Activated CD4-positive, alpha-beta T cell treated with anti-CD3 and anti-CD28 coated beads for 36 hours (primary cell): ENCODE results near the gene TAS2R4. TPM values are rescaled to one million over a fixed set of nuclear protein-coding genes. Genes with fewer than 3 reads are reported as not detected.
"Not testable (repeated sequence)": the region's sequence is repeated elsewhere in the genome, so short reads cannot be mapped to it uniquely, and the experiment has no call there.

Experiments used
- ATAC-seq: fragments of 200-7000 bp; cut with Tn5 transposase; one replicate; pipeline ENCODE4 v1.10.0; 2021; ENCODE audit warnings: mild to moderate bottlenecking, moderate library complexity
- CTCF ChIA-PET: fragments of 350-600 bp; sonication (Branson Sonifier 250); formaldehyde crosslinking; loops from one replicate; lab custom pipeline; 2021; ENCODE audit warnings: antibody characterized with exemption; lab: Charles Lee
- POLR2A ChIA-PET: fragments of 350-600 bp; sonication (Branson Sonifier 250); formaldehyde crosslinking; loops from one replicate; lab custom pipeline; 2021; ENCODE audit warnings: antibody characterized with exemption, inconsistent platforms; lab: Charles Lee
- DNase-seq: peaks from one replicate; pipeline ENCODE4 v3.0.0-alpha.2; 2020
- H3K27ac Mint-ChIP-seq: one replicate; pipeline ENCODE4 v1.8.0; 2021; ENCODE audit warnings: mixed read lengths
- H3K27me3 Mint-ChIP-seq: one replicate; pipeline ENCODE4 v1.8.0; 2021; ENCODE audit warnings: mixed read lengths
- H3K36me3 Mint-ChIP-seq: one replicate; pipeline ENCODE4 v1.8.0; 2021; ENCODE audit warnings: low read depth, mixed read lengths
- H3K4me1 Mint-ChIP-seq: one replicate; pipeline ENCODE4 v1.8.0; 2021; ENCODE audit warnings: mixed read lengths
- H3K4me3 Mint-ChIP-seq: one replicate; pipeline ENCODE4 v1.8.0; 2021; ENCODE audit warnings: mild to moderate bottlenecking, moderate library complexity, mixed read lengths
- H3K9me3 Mint-ChIP-seq: one replicate; pipeline ENCODE4 v1.8.0; 2021; ENCODE audit warnings: low read depth, mixed read lengths
- intact Hi-C, 2 experiments: fragments of 100-400 bp; cut with DNase I in 1 of 2; cut with micrococcal nuclease in 1 of 2; formaldehyde crosslinking; loops; one replicate each; pipeline versions ENCODE4 v1.14.2 to v1.15.1; 2022 to 2024; cut with DNase I, micrococcal nuclease
- total RNA-seq, 2 experiments: library from RNA; stranded (reverse); gene quantifications; one replicate each; pipeline ENCODE4 v1.2.3, GENCODE V29; 2021

The TAS2R4 gene
- total RNA-seq, 2 experiments from 2014 or later: 0.60 to 0.62 TPM

DNA sequence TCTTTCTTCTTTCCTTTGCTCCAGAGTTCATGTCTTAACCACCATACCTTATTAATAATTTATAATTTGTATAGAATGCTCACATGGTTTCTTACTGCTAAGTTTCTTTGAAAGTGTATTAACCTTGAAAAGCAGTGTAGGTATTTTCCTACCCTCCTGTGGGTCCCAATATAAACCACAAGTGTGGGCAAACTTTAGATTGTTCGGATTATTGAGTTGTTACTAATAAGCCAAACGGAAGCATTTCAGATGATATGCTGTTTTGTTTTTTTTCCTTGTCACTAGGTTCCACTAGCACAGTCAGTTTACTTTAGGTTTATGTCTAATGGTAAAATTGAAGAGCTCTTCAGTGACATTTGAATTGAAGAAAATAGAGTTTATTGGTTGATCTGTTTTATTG is 28.1 kb upstream of the TAS2R4 start:
- DNase-seq (no peak), ATAC-seq (no peak)
- H3K4me1 Mint-ChIP-seq: peaks cover 3% of the 10 kb centered on the region
- intact Hi-C loops: no loop called here
- no peak overlapping the region for H3K27ac Mint-ChIP-seq
- no peaks in the 10 kb centered on the region for H3K27me3 Mint-ChIP-seq
- ChIA-PET POLR2A (interaction anchor here (0.6 kb wide), 1 partner anchor 258 kb away, joined by 4 read pairs; no protein-coding TSS in a partner anchor), CTCF (interaction anchor here (1.0 kb wide), 1 partner anchor 38 kb away, joined by 3 read pairs; no protein-coding TSS in a partner anchor)
- peaks cover 19% of the 10 kb centered on the region for H3K9me3 Mint-ChIP-seq
- peaks cover 71% of the 10 kb centered on the region for H3K36me3 Mint-ChIP-seq
- no peak overlapping the region for H3K4me3 Mint-ChIP-seq

DNA sequence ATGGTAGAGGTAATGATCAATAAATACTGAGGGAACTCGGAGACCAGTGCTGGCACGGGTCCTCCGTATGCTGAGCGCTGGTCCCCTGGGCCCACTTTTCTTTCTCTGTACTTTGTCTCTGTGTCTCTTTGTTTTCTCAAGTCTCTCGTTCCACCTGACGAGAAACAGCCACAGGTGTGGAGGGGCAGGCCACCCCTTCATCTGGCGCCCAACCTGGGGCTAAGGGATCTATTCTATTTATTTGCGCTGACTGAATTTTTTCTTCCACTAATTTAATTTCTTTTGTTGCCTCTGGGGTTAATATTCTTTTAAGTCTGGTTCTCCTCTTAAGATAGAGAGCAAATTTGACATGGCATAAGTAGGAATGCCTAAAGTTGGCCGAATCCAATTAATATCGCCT is 24.6 kb upstream of the TAS2R4 start:
- peaks cover 19% of the 10 kb centered on the region for H3K9me3 Mint-ChIP-seq
- peaks cover 68% of the 10 kb centered on the region for H3K36me3 Mint-ChIP-seq
- H3K27me3 Mint-ChIP-seq, ATAC-seq, intact Hi-C loops, H3K4me1 Mint-ChIP-seq, POLR2A ChIA-PET, H3K27ac Mint-ChIP-seq, H3K4me3 Mint-ChIP-seq: not testable (repeated sequence)
- DNase-seq: peak; percentile 11
- CTCF ChIA-PET: interaction anchor here (0.5 to 0.7 kb wide), 2 partner anchors 42 to 82 kb away, joined by 3 to 6 read pairs; no protein-coding TSS in a partner anchor

DNA sequence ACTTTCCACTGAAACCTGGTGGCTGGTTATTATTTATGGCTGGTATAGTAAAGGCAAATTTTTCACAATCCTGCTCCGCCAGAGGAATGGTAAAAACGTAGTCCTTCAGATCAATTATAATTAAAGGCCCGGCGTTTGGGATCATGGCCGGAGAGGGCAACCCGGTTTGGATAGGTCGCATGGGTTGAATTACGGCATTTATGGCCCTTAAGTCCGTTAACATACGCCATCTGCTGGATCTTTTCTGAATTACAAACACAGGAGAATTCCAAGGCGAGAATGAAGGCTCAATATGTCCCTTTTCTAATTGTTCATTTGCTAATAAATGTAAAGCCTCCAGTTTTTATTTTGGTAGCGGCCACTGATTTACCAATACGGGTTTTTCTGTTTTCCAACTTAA is 23.8 kb upstream of the TAS2R4 start:
- ATAC-seq (no peak), DNase-seq (no peak)
- POLR2A ChIA-PET: no interaction called here
- Mint-ChIP-seq H3K4me1 (no peaks in the 10 kb centered on the region), H3K27ac (no peak overlapping the region), H3K9me3 (peaks cover 19% of the 10 kb centered on the region), H3K4me3 (no peak overlapping the region), H3K27me3 (no peaks in the 10 kb centered on the region), H3K36me3 (peaks cover 74% of the 10 kb centered on the region)
- CTCF ChIA-PET: interaction anchor here (0.7 kb wide), 1 partner anchor 83 kb away, joined by 3 read pairs; no protein-coding TSS in a partner anchor
- intact Hi-C loops: no loop called here

DNA sequence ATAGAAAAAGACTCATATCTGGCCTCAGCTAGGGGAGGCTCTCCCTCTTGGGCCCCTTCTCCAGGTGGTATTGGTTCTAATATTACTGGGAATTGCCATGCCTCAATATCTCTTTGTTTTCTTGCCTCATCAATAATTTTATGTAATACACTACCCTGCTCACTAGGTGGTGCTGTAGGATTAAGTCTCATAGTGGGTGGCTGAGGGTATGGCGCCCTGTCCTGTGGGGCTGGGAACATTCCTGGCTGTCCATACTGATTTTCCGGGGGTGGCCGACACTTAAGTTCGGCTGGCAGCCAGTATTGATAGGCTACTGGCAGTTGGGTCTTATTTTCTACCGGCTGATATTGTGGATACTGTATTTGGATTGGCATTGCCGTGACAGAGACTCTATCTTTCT is 21.5 kb upstream of the TAS2R4 start:
- ChIA-PET POLR2A (no interaction called here), CTCF (interaction anchor here (0.6 to 1.4 kb wide), 4 partner anchors 13 to 493 kb away, joined by 3 to 7 read pairs (median 4); no protein-coding TSS in a partner anchor)
- Mint-ChIP-seq H3K36me3 (peaks cover 75% of the 10 kb centered on the region), H3K27ac (no peak overlapping the region), H3K9me3 (peaks cover 17% of the 10 kb centered on the region), H3K27me3 (no peaks in the 10 kb centered on the region), H3K4me1 (no peaks in the 10 kb centered on the region), H3K4me3 (no peak overlapping the region)
- ATAC-seq (no peak), DNase-seq (peak; percentile 17)
- intact Hi-C loops: no loop called here

DNA sequence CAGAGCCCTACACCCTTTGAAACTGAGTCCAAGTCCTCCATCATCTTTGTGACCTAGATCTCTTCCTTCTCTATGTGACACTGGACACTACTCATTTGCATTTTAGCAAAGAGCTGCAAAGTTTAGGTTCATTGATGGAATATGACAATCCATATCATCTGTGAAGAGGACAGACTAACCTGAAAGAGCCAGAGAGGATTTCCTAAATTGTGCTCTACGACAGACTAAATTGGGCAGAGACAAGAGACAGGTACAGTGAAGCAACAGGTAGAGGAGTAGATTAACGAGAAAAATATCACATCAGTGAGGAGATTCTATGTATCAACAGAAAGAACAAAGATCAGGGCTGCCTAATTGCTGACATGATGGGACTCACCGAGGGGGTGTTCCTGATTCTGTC is 12.7 kb upstream of the TAS2R4 start, which contains the start of gene TAS2R3:
TSS of gene TAS2R3 (plus strand) at position 301 of the 400 bp plus-strand sequence. CDS start at position 363, 62 bp downstream.
- no peaks in the 10 kb centered on the region for H3K9me3 Mint-ChIP-seq
- ATAC-seq (no peak), DNase-seq (no peak)
- peaks cover 56% of the 10 kb centered on the region for H3K36me3 Mint-ChIP-seq
- intact Hi-C loops: loop anchor here in 1 of 2 experiments (1.0 kb wide), 1 partner anchor 13 kb away; the partner anchor contains the start of gene TAS2R4
- H3K4me3 Mint-ChIP-seq: no peak within 1 kb of the TSS
- no peaks in the 10 kb centered on the region for H3K27me3 Mint-ChIP-seq
- H3K4me1 Mint-ChIP-seq: no peaks in the 10 kb centered on the region
- ChIA-PET POLR2A (no interaction called here), CTCF (no interaction called here)
- H3K27ac Mint-ChIP-seq: no peak within 1 kb of the TSS

DNA sequence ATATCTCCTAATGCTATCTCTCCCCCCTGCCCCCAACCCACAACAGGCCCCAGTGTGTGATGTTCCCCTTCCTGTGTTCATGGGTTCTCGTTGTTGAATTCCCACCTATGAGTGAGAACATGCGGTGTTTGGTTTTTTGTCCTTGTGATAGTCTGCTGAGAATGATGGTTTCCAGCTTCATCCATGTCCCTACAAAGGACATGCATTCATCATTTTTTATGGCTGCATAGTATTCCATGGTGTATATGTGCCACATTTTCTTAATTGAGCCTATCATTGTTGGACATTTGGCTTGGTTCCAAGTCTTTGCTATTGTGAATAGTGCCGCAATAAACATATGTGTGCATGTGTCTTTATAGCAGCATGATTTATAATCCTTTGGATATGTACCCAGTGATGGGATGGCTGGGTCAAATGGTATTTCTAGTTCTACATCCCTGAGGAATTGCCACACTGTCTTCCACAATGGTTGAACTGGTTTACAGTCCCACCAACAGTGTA is 6.3 kb upstream of the TAS2R4 start:
- H3K36me3 Mint-ChIP-seq: peaks cover 65% of the 10 kb centered on the region
- H3K9me3 Mint-ChIP-seq, H3K4me1 Mint-ChIP-seq, POLR2A ChIA-PET, H3K4me3 Mint-ChIP-seq, H3K27ac Mint-ChIP-seq, intact Hi-C loops, DNase-seq, ATAC-seq, H3K27me3 Mint-ChIP-seq: not testable (repeated sequence)
- CTCF ChIA-PET: interaction anchor here (0.7 kb wide), 1 partner anchor 9 kb away, joined by 3 read pairs; no protein-coding TSS in a partner anchor

DNA sequence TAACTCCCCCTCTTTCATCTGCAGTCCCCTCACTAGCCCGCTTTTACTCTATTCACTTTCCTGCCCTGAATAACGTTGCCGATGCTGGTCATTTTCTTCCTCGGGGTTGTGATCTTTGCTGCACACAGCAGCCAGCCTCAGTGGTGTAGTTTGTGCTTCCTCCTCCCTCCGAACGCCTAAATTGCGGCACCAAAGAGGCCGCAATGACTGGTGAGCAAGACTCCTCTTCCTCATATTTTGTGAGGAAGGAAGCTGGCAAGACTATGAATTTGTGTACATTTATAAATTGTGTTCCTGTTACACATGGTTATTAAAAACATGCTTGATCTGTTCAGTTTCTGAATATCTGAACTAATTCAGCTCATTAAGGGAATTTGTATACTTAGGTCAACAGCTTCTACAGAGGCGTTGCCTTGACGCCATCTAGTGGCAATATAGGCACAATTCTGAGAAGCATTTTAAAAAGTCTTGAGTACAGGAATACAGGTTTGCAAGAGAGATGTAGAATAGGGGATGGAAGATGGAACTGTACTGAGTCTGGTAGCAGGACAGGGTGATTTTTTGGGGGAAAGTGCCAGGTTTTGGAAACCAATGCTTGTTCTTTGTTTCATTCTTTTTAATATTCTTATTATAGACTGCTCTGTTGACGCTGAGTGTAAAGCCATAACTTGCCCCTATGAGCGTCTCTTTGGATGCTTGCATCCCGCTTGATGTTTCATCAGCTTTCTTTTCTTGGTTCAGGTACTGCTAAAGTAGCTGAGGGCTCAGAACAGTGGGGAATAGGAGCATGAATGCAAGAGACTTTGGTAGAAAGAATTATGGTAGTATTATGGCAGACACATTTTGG is 9.5 kb downstream of the TAS2R4 start:
- DNase-seq: peak; percentile 42
- ChIA-PET POLR2A (no interaction called here), CTCF (interaction anchor here (0.6 to 4.8 kb wide), 19 partner anchors 8 to 679 kb away, joined by 3 to 34 read pairs (median 4); partner anchors contain the start of genes SSBP1 and TAS2R4)
- intact Hi-C loops: loop anchor here (1.0 kb wide), 1 partner anchor 132 kb away; no protein-coding TSS in a partner anchor
- Mint-ChIP-seq H3K36me3 (peaks cover 10% of the 10 kb centered on the region), H3K4me1 (no peaks in the 10 kb centered on the region), H3K27ac (no peak overlapping the region), H3K4me3 (no peak overlapping the region), H3K27me3 (no peaks in the 10 kb centered on the region), H3K9me3 (no peaks in the 10 kb centered on the region)
- peak; percentile 49 for ATAC-seq

DNA sequence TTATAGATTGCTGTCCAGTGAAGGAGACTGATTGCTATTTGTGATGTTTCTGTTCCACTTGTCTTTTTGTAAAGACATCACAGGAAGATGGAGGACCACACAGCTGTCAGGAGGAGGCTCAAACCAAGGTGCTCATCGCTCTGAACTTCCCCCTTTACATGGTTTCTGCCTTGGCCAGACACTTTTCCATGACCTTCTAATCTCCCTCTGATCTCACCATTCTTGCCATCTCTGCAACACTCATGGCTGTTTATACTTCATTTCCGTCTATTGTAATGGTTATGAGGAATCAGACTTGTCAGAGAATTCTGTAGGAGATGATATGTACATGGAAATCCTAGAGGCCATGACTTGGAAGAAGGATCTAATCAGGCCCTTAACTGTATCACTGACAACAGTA is 11.8 kb downstream of the TAS2R4 start:
- POLR2A ChIA-PET: no interaction called here
- DNase-seq: no peak
- intact Hi-C loops: no loop called here

DNA sequence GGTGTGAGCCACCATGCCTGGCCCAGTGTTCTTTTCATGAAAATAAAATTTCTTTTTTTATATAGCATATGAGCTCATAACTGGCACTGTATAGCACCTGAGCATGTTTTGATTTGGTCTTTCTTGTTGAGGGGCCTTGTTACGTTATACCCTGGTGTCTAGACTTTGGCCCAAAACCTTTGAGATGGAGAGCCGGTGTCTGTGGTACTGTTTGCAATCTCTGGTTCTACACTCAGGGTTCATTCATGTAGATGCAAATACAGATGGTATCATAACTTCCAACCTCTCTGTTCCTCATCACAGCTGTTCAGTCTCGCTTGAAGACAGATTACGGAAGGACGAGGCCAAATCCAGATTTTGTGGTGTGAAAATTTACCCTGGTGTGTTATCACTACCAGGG is 13.4 kb downstream of the TAS2R4 start, which contains the start of gene TAS2R5:
TSS of gene TAS2R5 (plus strand) at position 301 of the 400 bp plus-strand sequence. CDS start 145 bp downstream, outside the sequence.
- peaks cover 15% of the 10 kb centered on the region for H3K36me3 Mint-ChIP-seq
- H3K4me1 Mint-ChIP-seq: no peaks in the 10 kb centered on the region
- no peak within 1 kb of the TSS for H3K27ac Mint-ChIP-seq
- ATAC-seq (no peak), DNase-seq (no peak)
- no peak within 1 kb of the TSS for H3K4me3 Mint-ChIP-seq
- H3K9me3 Mint-ChIP-seq: no peaks in the 10 kb centered on the region
- CTCF ChIA-PET: no interaction called here
- intact Hi-C loops: no loop called here
- H3K27me3 Mint-ChIP-seq: no peaks in the 10 kb centered on the region
- POLR2A ChIA-PET: interaction anchor here (0.5 kb wide), 1 partner anchor 66 kb away, joined by 3 read pairs; no protein-coding TSS in a partner anchor

More for the DNA sequence above, 11.8 kb downstream of the TAS2R4 start:
- ATAC-seq: no peak
- no peaks in the 10 kb centered on the region for H3K9me3 Mint-ChIP-seq
- peaks cover 15% of the 10 kb centered on the region for H3K36me3 Mint-ChIP-seq
- H3K4me3 Mint-ChIP-seq: no peak overlapping the region
- H3K27ac Mint-ChIP-seq: no peak overlapping the region
- H3K27me3 Mint-ChIP-seq: no peaks in the 10 kb centered on the region
- H3K4me1 Mint-ChIP-seq: no peaks in the 10 kb centered on the region
- CTCF ChIA-PET: interaction anchor here (1.2 kb wide), 1 partner anchor 21 kb away, joined by 3 read pairs; no protein-coding TSS in a partner anchor

DNA sequence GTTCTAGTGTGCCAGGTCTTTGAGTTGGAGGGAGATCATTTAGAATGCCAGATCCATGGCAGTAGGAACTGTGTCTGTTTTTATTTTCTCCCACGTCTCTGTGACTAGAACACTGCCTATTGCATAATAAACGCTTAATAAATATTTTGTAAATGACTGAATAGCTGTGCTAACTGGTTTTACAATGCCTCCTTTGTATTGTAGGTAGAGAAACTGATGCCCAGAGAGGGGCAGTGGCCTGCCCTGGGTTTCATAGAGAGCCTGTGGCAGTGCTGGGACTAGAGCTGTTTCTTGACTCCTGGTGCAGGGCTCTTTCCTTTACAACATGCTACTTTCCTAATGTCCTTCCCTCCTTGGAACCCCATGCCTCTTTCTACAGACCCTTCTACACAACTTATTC is 16.1 kb downstream of the TAS2R4 start:
- H3K27me3 Mint-ChIP-seq: no peaks in the 10 kb centered on the region
- H3K9me3 Mint-ChIP-seq: no peaks in the 10 kb centered on the region
- ChIA-PET POLR2A (no interaction called here), CTCF (interaction anchor here (0.6 to 0.9 kb wide), 2 partner anchors 10 to 113 kb away, joined by 3 to 4 read pairs; no protein-coding TSS in a partner anchor)
- intact Hi-C loops: no loop called here
- no peak for ATAC-seq
- H3K36me3 Mint-ChIP-seq: peaks cover 19% of the 10 kb centered on the region
- no peak overlapping the region for H3K27ac Mint-ChIP-seq
- no peaks in the 10 kb centered on the region for H3K4me1 Mint-ChIP-seq
- DNase-seq: no peak
- H3K4me3 Mint-ChIP-seq: no peak overlapping the region

DNA sequence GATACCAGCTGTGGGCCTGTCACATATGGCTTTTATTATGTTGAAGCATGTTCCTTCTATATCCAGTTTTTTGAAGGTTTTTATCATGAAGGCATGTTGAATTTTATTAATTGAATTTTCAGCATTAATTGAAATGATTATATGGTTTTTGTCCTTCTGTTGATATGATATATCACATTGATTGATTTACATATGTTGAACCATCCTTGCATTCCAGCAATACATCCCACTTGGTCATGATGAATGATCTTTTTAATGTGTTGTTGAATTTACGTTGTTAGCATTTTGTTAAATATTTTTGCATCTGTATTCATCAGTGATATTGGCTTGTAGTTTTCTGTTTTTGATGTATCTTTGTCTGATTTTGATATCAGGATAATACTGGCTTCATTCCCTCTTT is 43.6 kb downstream of the TAS2R4 start:
- Mint-ChIP-seq H3K27ac (no peak overlapping the region), H3K9me3 (peaks cover 37% of the 10 kb centered on the region), H3K4me1 (no peaks in the 10 kb centered on the region), H3K36me3 (peaks cover 36% of the 10 kb centered on the region), H3K27me3 (no peaks in the 10 kb centered on the region), H3K4me3 (no peak overlapping the region)
- intact Hi-C loops: no loop called here
- CTCF ChIA-PET: no interaction called here
- POLR2A ChIA-PET: no interaction called here
- DNase-seq: no peak
- no peak for ATAC-seq
